ENCODE measurements around the gene CRIP1. TPM values are rescaled to one million over a fixed set of nuclear protein-coding genes. Genes with fewer than 3 reads are reported as not detected.

Gene CRIP1
- total and polyA plus RNA-seq, 4 experiments from 2014 or later, result 276 to 2,028 (median 865) TPM

DNA sequence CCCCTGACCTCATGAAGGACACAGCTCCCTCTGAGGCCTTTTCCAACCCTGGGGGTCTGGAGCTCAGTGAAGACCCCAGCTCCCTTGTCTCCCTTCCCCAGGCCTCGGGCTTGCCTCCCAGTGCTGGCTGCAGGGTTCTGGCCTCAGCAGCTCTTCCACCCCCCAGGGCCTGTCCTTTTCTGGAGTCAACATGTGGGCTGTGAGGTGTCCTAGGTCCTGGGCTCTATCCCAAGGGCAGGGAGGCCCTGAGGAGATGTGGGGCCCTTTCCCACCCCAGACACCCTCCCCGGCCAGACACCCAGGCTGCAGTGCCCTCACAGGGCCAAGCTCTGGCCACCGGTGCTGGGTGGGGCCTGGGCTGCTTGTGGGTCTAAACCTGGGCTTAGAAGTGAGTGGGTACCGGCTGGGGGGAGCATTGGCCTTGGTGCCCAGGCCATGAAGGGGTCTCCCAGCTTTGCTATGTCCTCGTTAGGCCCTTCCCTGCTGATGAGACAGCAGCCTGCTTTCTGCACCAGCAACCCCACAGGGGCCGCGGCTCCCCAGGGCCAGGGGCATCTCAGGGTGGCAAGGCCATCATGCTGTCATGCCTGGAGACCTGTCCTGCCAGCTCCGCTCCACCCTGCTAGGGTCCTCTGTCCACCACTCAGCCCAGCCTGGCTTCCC lies 14.7 kb upstream of the CRIP1 start:
- POLR2A ChIA-PET (ENCODE audit: partially characterized antibody), result interaction anchor here (0.9 to 6.3 kb wide), 4 partner anchors 9 to 376 kb away, joined by 3 to 47 read pairs (median 4); partner anchors contain the start of gene TEDC1

GRCh38 chr14:105472486-105472991 lies 14.1 kb upstream of the CRIP1 start:
- no peak overlapping the region for H3K4me3 Mint-ChIP-seq
- CTCF ChIA-PET (ENCODE audit: partially characterized antibody), result interaction anchor here (0.5 to 1.2 kb wide), 3 partner anchors 50 to 102 kb away, joined by 3 to 4 read pairs (median 3); no protein-coding TSS in a partner anchor
- intact Hi-C loops (cut with micrococcal nuclease), result no loop called here
- H3K4me1 Mint-ChIP-seq, result peaks cover 7 to 22% (median 12%) of the 10 kb centered on the region in 4 donors
- DNase-seq, result no peak
- POLR2A ChIA-PET (ENCODE audit: partially characterized antibody), result interaction anchor here (0.9 to 6.3 kb wide), 5 partner anchors 9 to 377 kb away, joined by 3 to 47 read pairs (median 5); partner anchors contain the start of gene TEDC1
- H3K27me3 Mint-ChIP-seq, result no peaks in the 10 kb centered on the region
- H3K36me3 Mint-ChIP-seq, result peaks cover 0 to 3% of the 10 kb centered on the region in 2 donors
- H3K27ac Mint-ChIP-seq, result peak overlapping the region in 3 of 7 donors; percentile 22 to 65 (median 53)
- no peaks in the 10 kb centered on the region for H3K9me3 ChIP-seq (ENCODE audit: control insufficient read depth in 1 of 2, low read length in 2 of 2)
- no peaks in the 10 kb centered on the region for H3K27me3 ChIP-seq (ENCODE audit: insufficient read depth, low read length)
- no peak overlapping the region for H3K4me3 ChIP-seq (ENCODE audit: low read length in 2 of 2)
- H3K27ac ChIP-seq (ENCODE audit: low read depth, low read length), result no peak overlapping the region
- peaks cover 0 to 2% (median 0%) of the 10 kb centered on the region in 8 donors for H3K9me3 Mint-ChIP-seq
- peaks cover 38% of the 10 kb centered on the region for H3K4me1 ChIP-seq (ENCODE audit: insufficient read depth, low read length)
- no peaks in the 10 kb centered on the region for H3K36me3 ChIP-seq (ENCODE audit: insufficient read depth, low read length)

More for the DNA sequence above, 14.7 kb upstream of the CRIP1 start:
- H3K36me3 ChIP-seq (ENCODE audit: insufficient read depth, low read length), result no peaks in the 10 kb centered on the region
- no peaks in the 10 kb centered on the region for H3K27me3 ChIP-seq (ENCODE audit: insufficient read depth, low read length)
- no peaks in the 10 kb centered on the region for H3K9me3 ChIP-seq (ENCODE audit: control insufficient read depth in 1 of 2, low read length in 2 of 2)
- CTCF ChIA-PET (ENCODE audit: partially characterized antibody), result interaction anchor here (0.5 to 1.2 kb wide), 4 partner anchors 18 to 101 kb away, joined by 3 to 4 read pairs (median 4); no protein-coding TSS in a partner anchor
- no peak for DNase-seq
- H3K27me3 Mint-ChIP-seq, result no peaks in the 10 kb centered on the region
- H3K4me1 Mint-ChIP-seq, result peaks cover 2 to 16% (median 7%) of the 10 kb centered on the region in 4 donors
- H3K4me3 ChIP-seq (ENCODE audit: low read length in 2 of 2), result no peak overlapping the region
- H3K36me3 Mint-ChIP-seq, result peaks cover 0 to 3% of the 10 kb centered on the region in 2 donors
- intact Hi-C loops (cut with micrococcal nuclease), result no loop called here
- no peak overlapping the region for H3K27ac ChIP-seq (ENCODE audit: low read depth, low read length)
- H3K27ac Mint-ChIP-seq, result peak overlapping the region in 2 of 7 donors; percentile 48 to 65
- no peak overlapping the region for H3K4me3 Mint-ChIP-seq
- H3K9me3 Mint-ChIP-seq, result peaks cover 0 to 2% (median 0%) of the 10 kb centered on the region in 8 donors
- peaks cover 32% of the 10 kb centered on the region for H3K4me1 ChIP-seq (ENCODE audit: insufficient read depth, low read length)

GRCh38 chr14:105473033-105473676 lies 13.5 kb upstream of the CRIP1 start:
- Mint-ChIP-seq H3K9me3 (peaks cover 0 to 2% (median 0%) of the 10 kb centered on the region in 8 donors), H3K27ac (peak overlapping the region in 4 of 7 donors; percentile 15 to 68 (median 56)), H3K4me3 (peak overlapping the region in 7 of 8 donors; percentile 54 to 86 (median 76)), H3K4me1 (peaks cover 7 to 24% (median 12%) of the 10 kb centered on the region in 4 donors), H3K36me3 (peaks cover 0 to 2% of the 10 kb centered on the region in 2 donors), H3K27me3 (no peaks in the 10 kb centered on the region)
- H3K9me3 ChIP-seq (ENCODE audit: control insufficient read depth in 1 of 2, low read length in 2 of 2), result no peaks in the 10 kb centered on the region
- no peaks in the 10 kb centered on the region for H3K27me3 ChIP-seq (ENCODE audit: insufficient read depth, low read length)
- H3K4me3 ChIP-seq (ENCODE audit: low read length in 2 of 2), result peak overlapping the region in 1 of 2 donors; percentile 61
- H3K27ac ChIP-seq (ENCODE audit: low read depth, low read length), result peak overlapping the region; percentile 66
- peaks cover 38% of the 10 kb centered on the region for H3K4me1 ChIP-seq (ENCODE audit: insufficient read depth, low read length)
- no peaks in the 10 kb centered on the region for H3K36me3 ChIP-seq (ENCODE audit: insufficient read depth, low read length)
- intact Hi-C loops (cut with micrococcal nuclease), result no loop called here
- POLR2A ChIA-PET (ENCODE audit: partially characterized antibody), result interaction anchor here (0.7 to 6.3 kb wide), 6 partner anchors 10 to 69 kb away, joined by 3 to 47 read pairs (median 5); partner anchors contain the start of genes CRIP1 and TEDC1
- CTCF ChIA-PET (ENCODE audit: partially characterized antibody), result interaction anchor here (1.0 kb wide), 1 partner anchor 17 kb away, joined by 3 read pairs; no protein-coding TSS in a partner anchor
- no peak for DNase-seq

DNA sequence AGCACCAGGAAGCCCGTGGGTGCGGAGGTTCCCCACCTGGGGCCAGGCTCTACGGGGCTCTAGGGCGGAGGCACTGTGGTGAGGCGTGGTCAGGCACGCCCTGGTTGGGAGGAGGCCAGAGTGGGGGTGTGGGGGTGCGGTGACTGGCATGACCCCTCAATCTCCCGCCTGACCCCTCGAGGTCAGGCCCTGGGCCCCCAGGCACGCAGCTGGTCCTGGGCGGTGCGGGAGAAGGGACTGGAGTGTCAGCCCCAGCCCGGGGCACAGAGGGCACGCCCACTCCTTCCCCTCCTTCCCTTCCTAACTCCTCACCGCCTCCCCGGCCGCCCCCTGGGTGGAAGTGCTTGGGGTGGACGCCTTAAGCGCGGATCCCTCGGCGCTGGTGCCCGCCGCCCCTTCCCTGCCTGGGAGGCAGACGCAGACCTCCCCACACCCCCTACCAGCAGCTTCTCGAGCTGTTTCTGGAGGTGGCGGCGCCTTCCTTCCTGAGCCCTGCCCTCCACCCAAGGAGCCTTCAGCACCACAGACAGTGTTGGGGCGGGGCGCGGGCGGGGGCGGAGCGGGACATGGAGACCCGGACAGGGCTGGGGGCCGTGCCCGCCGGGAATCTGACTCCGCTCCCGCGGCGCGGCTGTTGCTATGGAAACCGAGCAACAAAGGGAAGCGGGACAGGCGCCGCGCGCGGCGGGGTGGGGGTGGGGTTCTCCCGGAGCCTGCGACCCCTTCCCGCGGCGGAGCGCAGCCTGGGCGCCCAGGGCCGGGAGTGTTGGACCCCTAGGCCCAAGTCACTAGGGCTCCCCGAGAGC lies 12.8 kb upstream of the CRIP1 start:
- peaks cover 0 to 2% (median 0%) of the 10 kb centered on the region in 8 donors for H3K9me3 Mint-ChIP-seq
- intact Hi-C loops (cut with micrococcal nuclease), result loop anchor here (2.0 kb wide), 1 partner anchor 17 kb away; the partner anchor contains the start of gene TEDC1
- peaks cover 7 to 24% (median 12%) of the 10 kb centered on the region in 4 donors for H3K4me1 Mint-ChIP-seq
- peak overlapping the region; percentile 36 to 61 for H3K4me3 ChIP-seq (ENCODE audit: low read length in 2 of 2)
- POLR2A ChIA-PET (ENCODE audit: partially characterized antibody), result interaction anchor here (0.7 to 6.3 kb wide), 6 partner anchors 9 to 70 kb away, joined by 3 to 47 read pairs (median 5); partner anchors contain the start of genes CRIP1 and TEDC1
- no peaks in the 10 kb centered on the region for H3K27me3 Mint-ChIP-seq
- H3K36me3 ChIP-seq (ENCODE audit: insufficient read depth, low read length), result no peaks in the 10 kb centered on the region
- peak overlapping the region; percentile 66 for H3K27ac ChIP-seq (ENCODE audit: low read depth, low read length)
- H3K27ac Mint-ChIP-seq, result peak overlapping the region; percentile 41 to 86 (median 62)
- no peaks in the 10 kb centered on the region for H3K9me3 ChIP-seq (ENCODE audit: control insufficient read depth in 1 of 2, low read length in 2 of 2)
- CTCF ChIA-PET (ENCODE audit: partially characterized antibody), result interaction anchor here (1.0 kb wide), 1 partner anchor 16 kb away, joined by 3 read pairs; no protein-coding TSS in a partner anchor
- H3K4me1 ChIP-seq (ENCODE audit: insufficient read depth, low read length), result peaks cover 38% of the 10 kb centered on the region
- H3K27me3 ChIP-seq (ENCODE audit: insufficient read depth, low read length), result no peaks in the 10 kb centered on the region
- peaks cover 0 to 2% of the 10 kb centered on the region in 2 donors for H3K36me3 Mint-ChIP-seq
- peak overlapping the region; percentile 69 to 86 (median 76) for H3K4me3 Mint-ChIP-seq
- peak; percentile 68 to 92 (median 71) for DNase-seq

DNA sequence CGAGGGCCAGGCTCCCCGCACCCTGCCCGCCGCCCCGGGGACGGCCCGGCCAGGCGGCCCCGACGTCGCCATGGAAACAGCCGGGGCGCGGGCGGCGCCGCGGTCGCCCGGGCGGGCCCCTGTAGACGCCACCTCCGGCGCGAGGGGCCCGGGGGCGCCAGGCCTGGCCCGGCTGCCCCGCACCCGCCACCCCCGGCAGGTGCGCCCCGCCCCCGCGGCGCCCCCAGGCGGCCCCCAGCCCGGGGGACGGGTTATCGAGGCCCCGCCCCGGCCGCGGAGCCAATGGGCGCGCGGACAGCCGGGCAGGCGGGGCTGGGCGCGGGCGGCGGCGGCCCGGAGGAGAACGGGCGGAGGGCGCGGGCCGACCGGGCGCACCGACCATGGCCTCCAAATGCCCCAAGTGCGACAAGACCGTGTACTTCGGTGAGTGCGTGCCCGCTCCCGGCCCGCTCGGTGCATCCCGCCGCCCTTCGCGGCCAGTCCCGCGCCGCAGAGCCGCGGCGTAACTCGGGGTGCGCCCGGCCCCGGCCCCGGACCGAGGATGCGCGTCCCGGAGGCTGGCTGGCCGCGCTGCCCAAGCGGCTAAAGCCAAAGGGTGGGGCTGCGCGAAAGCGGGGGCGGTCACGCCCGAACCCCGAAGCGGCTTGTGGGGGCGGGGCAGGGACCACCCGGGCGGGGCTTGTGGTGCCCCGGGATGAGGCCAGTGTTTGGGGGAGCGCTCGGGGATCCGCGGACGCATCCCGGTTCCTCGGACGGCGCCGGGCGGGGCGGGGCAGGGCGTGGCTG lies 12.0 kb upstream of the CRIP1 start, which contains the start of gene CRIP2:
Gene CRIP2, plus strand, starts transcription at position 339 of the 786 bp plus-strand sequence. Its CDS starts 42 bp downstream, at position 381.
- Histone ChIP-seq H3K4me3 (ENCODE audit: low read length in 2 of 2) (peak within 1 kb of the TSS; percentile 36 to 61), H3K4me1 (ENCODE audit: insufficient read depth, low read length) (peaks cover 42% of the 10 kb centered on the region), H3K27me3 (ENCODE audit: insufficient read depth, low read length) (no peaks in the 10 kb centered on the region), H3K9me3 (ENCODE audit: control insufficient read depth in 1 of 2, low read length in 2 of 2) (no peaks in the 10 kb centered on the region), H3K27ac (ENCODE audit: low read depth, low read length) (peak within 1 kb of the TSS; percentile 66), H3K36me3 (ENCODE audit: insufficient read depth, low read length) (no peaks in the 10 kb centered on the region)
- H3K9me3 Mint-ChIP-seq, result peaks cover 0 to 3% (median 0%) of the 10 kb centered on the region in 8 donors
- peaks cover 0 to 2% of the 10 kb centered on the region in 2 donors for H3K36me3 Mint-ChIP-seq
- CTCF ChIA-PET (ENCODE audit: partially characterized antibody), result interaction anchor here (1.0 kb wide), 1 partner anchor 15 kb away, joined by 3 read pairs; no protein-coding TSS in a partner anchor
- no peaks in the 10 kb centered on the region for H3K27me3 Mint-ChIP-seq
- peaks cover 8 to 30% (median 15%) of the 10 kb centered on the region in 4 donors for H3K4me1 Mint-ChIP-seq
- POLR2A ChIA-PET (ENCODE audit: partially characterized antibody), result interaction anchor here (1.0 to 8.3 kb wide), 5 partner anchors 12 to 71 kb away, joined by 3 to 346 read pairs (median 6); partner anchors contain the start of genes CRIP1 and TEDC1
- intact Hi-C loops (cut with micrococcal nuclease), result loop anchor here (2.0 kb wide), 1 partner anchor 16 kb away; the partner anchor contains the start of gene TEDC1
- H3K27ac Mint-ChIP-seq, result peak within 1 kb of the TSS; percentile 41 to 87 (median 66)
- H3K4me3 Mint-ChIP-seq, result peak within 1 kb of the TSS; percentile 69 to 86 (median 76)
- DNase-seq, result peak in 4 of 5 donors; percentile 49 to 63 (median 55)
